SK-N-MC (cell line): ENCODE results near the gene CLTCL1.

Experiments used
- EZH2 ChIP-seq: fragments of 200-600 bp; sonication (generic); IDR thresholded peaks from one replicate; pipeline ENCODE4 v1.6.1; 2017; ENCODE audit warnings: antibody characterized with exemption
- FOXP2 ChIP-seq: optimal IDR thresholded peaks from 2 replicates; pipeline ENCODE3; 2011; ENCODE audit warnings: mild to moderate bottlenecking, moderate library complexity; ENCODE audit not compliant: insufficient read depth; ENCODE audit errors: extremely low read length, control extremely low read depth
- POLR2AphosphoS5 ChIP-seq: IDR thresholded peaks from 2 replicates; pipeline ENCODE4 v1.6.1; 2012; ENCODE audit warnings: mild to moderate bottlenecking, low read depth, low read length, borderline replicate concordance

DNA sequence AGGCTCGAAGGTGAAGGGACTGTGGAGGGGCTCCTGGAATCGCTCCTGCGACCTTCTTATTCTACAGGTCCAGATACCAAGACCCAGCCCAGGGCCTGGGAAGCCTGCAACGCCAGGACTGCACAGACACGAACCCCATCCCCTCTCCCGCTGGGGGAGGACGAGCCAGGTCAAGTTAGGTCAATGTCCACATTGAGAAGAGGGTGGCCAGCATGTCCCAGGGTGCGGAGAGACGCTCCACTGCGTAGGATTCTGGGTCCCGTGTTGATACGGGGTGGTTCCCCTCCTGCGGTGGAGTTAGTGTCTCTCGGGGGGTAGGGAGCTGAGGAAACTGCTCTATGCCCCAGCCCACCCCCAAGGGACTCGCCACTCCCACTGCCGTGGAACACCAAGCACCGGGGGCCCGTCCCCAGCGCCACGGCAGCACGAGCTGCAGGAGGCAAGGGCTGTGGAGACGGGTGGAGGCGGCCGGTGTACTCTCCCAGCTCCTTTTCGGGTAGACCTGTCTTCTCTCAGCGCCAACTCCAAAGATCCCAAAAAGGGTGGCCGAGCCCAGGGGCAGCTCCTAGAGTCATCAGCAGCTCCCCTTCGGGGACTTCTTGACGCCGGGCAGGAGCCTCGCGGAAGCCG lies 143.0 kb downstream of the CLTCL1 start:
- TF ChIP-seq POLR2AphosphoS5 (no peak), EZH2 (no peak), FOXP2 (no peak)
